ENCODE measurements around the gene THBS2. TPM values are rescaled to one million over a fixed set of nuclear protein-coding genes. Genes with fewer than 3 reads are reported as not detected.

The THBS2 gene
- total and polyA plus RNA-seq, 10 of the 15 experiments (the other 5 are each of a cell fraction or from before 2014, with no cell fraction given) = 0.07 to 0.10 TPM; not detected in 8

DNA sequence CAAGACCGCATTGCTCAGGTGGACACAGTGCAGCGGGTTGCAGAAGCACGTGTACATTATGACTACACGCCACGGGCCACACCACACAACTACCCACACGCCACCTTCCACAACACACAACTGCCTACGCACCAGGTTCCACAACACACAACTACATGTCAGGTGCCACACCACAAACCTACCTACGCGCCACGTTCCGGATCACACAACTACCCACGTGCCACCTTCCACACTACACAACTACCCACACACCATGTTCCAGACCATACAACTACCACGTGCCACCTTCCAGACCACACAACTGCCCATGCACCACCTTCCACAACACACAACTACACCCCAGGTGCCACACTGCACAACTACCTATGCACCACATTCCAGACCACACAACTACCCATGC lies 20.5 kb downstream of the THBS2 start:
- FAIRE-seq (no peak), ATAC-seq (no peak), DNase-seq (ENCODE audit: low read depth, low spot score) (no peak)
- Histone ChIP-seq H2AFZ (ENCODE audit: control insufficient read depth, low read depth, low read length) (no peak overlapping the region), H3K36me3 (ENCODE audit: control insufficient read depth in 2 of 2, insufficient read depth in 2 of 2, low read length in 1 of 2) (no peaks in the 10 kb centered on the region), H3K27ac (ENCODE audit: control insufficient read depth, insufficient read depth) (no peak overlapping the region), H3K9me3 (replicated peaks; ENCODE audit: control insufficient read depth, insufficient read depth, low read length) (peaks cover 2% of the 10 kb centered on the region; the same call in 1 of the 3 replicates), H3K79me2 (ENCODE audit: control insufficient read depth, insufficient read depth, low read length) (no peaks in the 10 kb centered on the region), H3K4me2 (ENCODE audit: control insufficient read depth, insufficient read depth) (no peak overlapping the region), H3K4me3 (no peak overlapping the region), H3K4me1 (ENCODE audit: control insufficient read depth, insufficient read depth, low read length) (no peaks in the 10 kb centered on the region), H4K20me1 (ENCODE audit: control insufficient read depth, insufficient read depth) (no peaks in the 10 kb centered on the region), H3K27me3 (replicated peaks in 1 of 2; ENCODE audit: control insufficient read depth in 2 of 2, insufficient read depth in 2 of 2, low read length in 1 of 2) (no peaks in the 10 kb centered on the region), H3K9ac (ENCODE audit: control insufficient read depth, insufficient read depth, low read length) (no peak overlapping the region)
- in situ Hi-C loops (cut with MboI) = no loop called here
- intact Hi-C loops (cut with micrococcal nuclease; ENCODE audit: unreplicated experiment) = no loop called here
- CTCF ChIA-PET = no interaction called here
- RAD21 ChIA-PET (ENCODE audit: unreplicated experiment) = no interaction called here
- SMC1A ChIA-PET (ENCODE audit: uncharacterized antibody, unreplicated experiment) = no interaction called here
- no TSS peak for BruUV-seq (replicated peaks)
- POLR2A ChIA-PET = no interaction called here
- TF ChIP-seq MEF2A (IDR thresholded peaks at IDR 0.05; ENCODE audit: insufficient read depth, low read depth, low read length) = no peak
- TF ChIP-seq CBX3 (IDR thresholded peaks at IDR 0.05; ENCODE audit: borderline replicate concordance, low read depth) = no peak
- no peak for TF ChIP-seq TARDBP (IDR thresholded peaks at IDR 0.05; ENCODE audit: borderline replicate concordance)
- TF ChIP-seq STAT3 (IDR thresholded peaks at IDR 0.05; ENCODE audit: low read depth, low read length) = no peak
- no peak for TF ChIP-seq ZNF207 (IDR thresholded peaks at IDR 0.05; ENCODE audit: borderline replicate concordance)
- 72% methylated on average over 13 of the region's 13 CpGs for WGBS (ENCODE audit: insufficient coverage, insufficient replicate concordance, low lambda C conversion rate, missing lambda C conversion rate)

DNA sequence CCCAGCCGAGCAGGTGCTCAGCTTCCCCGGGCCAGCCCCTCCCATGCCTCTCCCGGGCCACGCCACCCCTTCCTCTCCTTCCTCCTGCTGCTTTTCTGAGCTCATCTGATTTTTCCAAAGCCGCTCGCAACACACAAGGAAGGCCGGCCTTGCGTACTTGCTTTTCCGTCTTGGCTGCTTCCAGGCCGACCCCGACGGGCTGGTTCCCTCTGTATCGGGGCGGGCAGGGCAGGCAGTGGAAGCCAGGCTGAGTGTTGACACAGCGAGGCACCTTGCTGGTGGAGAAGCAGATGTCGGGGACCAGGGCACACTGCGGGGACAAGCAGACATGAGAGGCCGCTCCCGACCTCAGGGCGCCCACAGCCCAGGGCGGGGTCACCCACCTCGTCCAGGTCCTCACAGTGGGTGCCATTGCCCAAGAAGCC lies 21.1 kb downstream of the THBS2 start:
- ATAC-seq (no peak), DNase-seq (ENCODE audit: low read depth, low spot score) (no peak), FAIRE-seq (no peak)
- intact Hi-C loops (cut with micrococcal nuclease; ENCODE audit: unreplicated experiment) (no loop called here), in situ Hi-C loops (cut with MboI) (no loop called here)
- Histone ChIP-seq H3K27me3 (replicated peaks in 1 of 2; ENCODE audit: control insufficient read depth in 2 of 2, insufficient read depth in 2 of 2, low read length in 1 of 2) (no peaks in the 10 kb centered on the region), H4K20me1 (ENCODE audit: control insufficient read depth, insufficient read depth) (no peaks in the 10 kb centered on the region), H3K9ac (ENCODE audit: control insufficient read depth, insufficient read depth, low read length) (no peak overlapping the region), H3K27ac (ENCODE audit: control insufficient read depth, insufficient read depth) (no peak overlapping the region), H3K9me3 (replicated peaks; ENCODE audit: control insufficient read depth, insufficient read depth, low read length) (peaks cover 2% of the 10 kb centered on the region; the same call in 1 of the 3 replicates), H3K4me1 (ENCODE audit: control insufficient read depth, insufficient read depth, low read length) (no peaks in the 10 kb centered on the region), H3K4me2 (ENCODE audit: control insufficient read depth, insufficient read depth) (no peak overlapping the region), H2AFZ (ENCODE audit: control insufficient read depth, low read depth, low read length) (no peak overlapping the region), H3K4me3 (no peak overlapping the region), H3K79me2 (ENCODE audit: control insufficient read depth, insufficient read depth, low read length) (no peaks in the 10 kb centered on the region), H3K36me3 (ENCODE audit: control insufficient read depth in 2 of 2, insufficient read depth in 2 of 2, low read length in 1 of 2) (no peaks in the 10 kb centered on the region)
- ChIA-PET SMC1A (ENCODE audit: uncharacterized antibody, unreplicated experiment) (no interaction called here), RAD21 (ENCODE audit: unreplicated experiment) (no interaction called here), POLR2A (no interaction called here), CTCF (no interaction called here)
- no TSS peak for BruUV-seq (replicated peaks)
- 92% methylated on average over 17 of the region's 22 CpGs for WGBS (ENCODE audit: insufficient coverage, insufficient replicate concordance, low lambda C conversion rate, missing lambda C conversion rate)
- TF ChIP-seq EZH2 (IDR thresholded peaks at IDR 0.05; ENCODE audit: borderline replicate concordance, control insufficient read depth, low read depth, low read length) (no peak), JUNB (IDR thresholded peaks at IDR 0.05) (no peak), MTA2 (IDR thresholded peaks at IDR 0.05; ENCODE audit: low read depth) (no peak), CHD4 (IDR thresholded peaks at IDR 0.05) (no peak), MEF2A (IDR thresholded peaks at IDR 0.05; ENCODE audit: insufficient read depth, low read depth, low read length) (no peak)
- TF ChIP-seq, protein P1, sequence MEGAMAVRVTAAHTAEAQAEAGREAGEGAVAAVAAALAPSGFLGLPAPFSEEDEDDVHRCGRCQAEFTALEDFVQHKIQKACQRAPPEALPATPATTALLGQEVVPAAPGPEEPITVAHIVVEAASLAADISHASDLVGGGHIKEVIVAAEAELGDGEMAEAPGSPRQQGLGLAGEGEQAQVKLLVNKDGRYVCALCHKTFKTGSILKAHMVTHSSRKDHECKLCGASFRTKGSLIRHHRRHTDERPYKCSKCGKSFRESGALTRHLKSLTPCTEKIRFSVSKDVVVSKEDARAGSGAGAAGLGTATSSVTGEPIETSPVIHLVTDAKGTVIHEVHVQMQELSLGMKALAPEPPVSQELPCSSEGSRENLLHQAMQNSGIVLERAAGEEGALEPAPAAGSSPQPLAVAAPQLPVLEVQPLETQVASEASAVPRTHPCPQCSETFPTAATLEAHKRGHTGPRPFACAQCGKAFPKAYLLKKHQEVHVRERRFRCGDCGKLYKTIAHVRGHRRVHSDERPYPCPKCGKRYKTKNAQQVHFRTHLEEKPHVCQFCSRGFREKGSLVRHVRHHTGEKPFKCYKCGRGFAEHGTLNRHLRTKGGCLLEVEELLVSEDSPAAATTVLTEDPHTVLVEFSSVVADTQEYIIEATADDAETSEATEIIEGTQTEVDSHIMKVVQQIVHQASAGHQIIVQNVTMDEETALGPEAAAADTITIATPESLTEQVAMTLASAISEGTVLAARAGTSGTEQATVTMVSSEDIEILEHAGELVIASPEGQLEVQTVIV (IDR thresholded peaks at IDR 0.05; ENCODE audit: borderline replicate concordance, partially characterized antibody) = no peak

Measured in GM12878 (cell line).